ENCODE measurements around the gene PLCB3.

PLCB3 gene

GRCh38 chr11:64268025-64268892 lies 16.9 kb downstream of the PLCB3 start:
- no peak for DNase-seq

GRCh38 chr11:64268893-64269539 lies 17.7 kb downstream of the PLCB3 start:
- DNase-seq, result peak; percentile 36

GRCh38 chr11:64269540-64270220 lies 18.4 kb downstream of the PLCB3 start:
- peak; percentile 99 for DNase-seq

GRCh38 chr11:64275031-64275800 lies 23.9 kb downstream of the PLCB3 start:
- DNase-seq, result no peak

GRCh38 chr11:64275841-64276240 lies 24.5 kb downstream of the PLCB3 start:
- DNase-seq, result no peak

GRCh38 chr11:64276653-64277431 lies 25.5 kb downstream of the PLCB3 start:
- DNase-seq, result no peak

- no peak for DNase-seq
These were observed 27.4 kb downstream of the PLCB3 start for GRCh38 chr11:64278576-64279190.

- DNase-seq, result no peak
These were observed 30.8 kb downstream of the PLCB3 start for GRCh38 chr11:64281957-64282770.

- no peak for DNase-seq
These were observed 31.8 kb downstream of the PLCB3 start for GRCh38 chr11:64283092-64283491.

- DNase-seq, result peak; percentile 93
These were observed 33.0 kb downstream of the PLCB3 start, which contains the start of gene BAD for GRCh38 chr11:64284048-64284961. TSS of gene BAD (minus strand) at chr11:64284665. CDS start at chr11:64284368, 297 bp downstream.

GRCh38 chr11:64284962-64285884 lies 33.9 kb downstream of the PLCB3 start, which contains the start of gene GPR137:
TSS of gene GPR137 (plus strand) at chr11:64285848. CDS start at chr11:64286525, 677 bp downstream.
- peak; percentile 88 for DNase-seq

GRCh38 chr11:64285885-64286800 lies 34.8 kb downstream of the PLCB3 start:
- no peak for DNase-seq

- DNase-seq, result no peak
These were observed 35.5 kb downstream of the PLCB3 start for GRCh38 chr11:64286801-64287159.

GRCh38 chr11:64287676-64288352 lies 36.5 kb downstream of the PLCB3 start:
- DNase-seq, result no peak

GRCh38 chr11:64288353-64288750 lies 37.0 kb downstream of the PLCB3 start:
- DNase-seq, result no peak

- no peak for DNase-seq
These were observed 37.8 kb downstream of the PLCB3 start for GRCh38 chr11:64289002-64289564.
